T47D (cell line): Measurements from ENCODE around the gene NDUFAF5.
"Not testable (repeated sequence)": the region's sequence is repeated elsewhere in the genome, so short reads cannot be mapped to it uniquely, and the experiment has no call there.

Experiments
- DNase-seq, 2 experiments: peaks; one replicate each; pipeline versions ENCODE4 v3.0.0 to v3.0.0-alpha.2; 2011 to 2012; ENCODE audit warnings: low read depth in 1 of 2, low spot score in 1 of 2
- JUND ChIP-seq: IDR thresholded peaks from 2 replicates; pipeline ENCODE4 v1.6.1; 2012; ENCODE audit warnings: low read depth
- in situ Hi-C: cut with HindIII; loops from 2 replicates; pipeline ENCODE4 v1.10.0; 2016; ENCODE audit warnings: low sequenced_read_pairs, low pct_unique_long_range_greater_than_20kb

Gene NDUFAF5

DNA sequence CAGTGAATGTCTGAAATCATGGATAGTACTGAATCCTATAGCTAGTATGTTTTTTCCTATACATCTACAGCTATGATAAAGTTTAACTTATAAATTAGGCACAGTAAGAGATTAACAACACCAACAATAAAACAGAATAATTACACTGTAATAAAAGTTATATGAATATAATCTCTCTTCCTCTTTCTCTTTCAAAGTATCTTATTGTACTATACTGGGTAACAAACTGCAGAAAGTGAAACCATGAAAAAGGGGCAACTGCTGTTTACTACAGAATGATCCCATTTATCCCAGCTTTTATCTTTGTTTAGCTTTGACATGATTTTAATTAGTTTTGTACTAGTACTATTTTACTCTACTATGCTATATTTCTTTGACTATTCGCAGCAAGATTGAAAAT lies 25.9 kb upstream of the NDUFAF5 start:
- in situ Hi-C loops, result no loop called here
- no peak for TF ChIP-seq JUND
- DNase-seq, result no peak

DNA sequence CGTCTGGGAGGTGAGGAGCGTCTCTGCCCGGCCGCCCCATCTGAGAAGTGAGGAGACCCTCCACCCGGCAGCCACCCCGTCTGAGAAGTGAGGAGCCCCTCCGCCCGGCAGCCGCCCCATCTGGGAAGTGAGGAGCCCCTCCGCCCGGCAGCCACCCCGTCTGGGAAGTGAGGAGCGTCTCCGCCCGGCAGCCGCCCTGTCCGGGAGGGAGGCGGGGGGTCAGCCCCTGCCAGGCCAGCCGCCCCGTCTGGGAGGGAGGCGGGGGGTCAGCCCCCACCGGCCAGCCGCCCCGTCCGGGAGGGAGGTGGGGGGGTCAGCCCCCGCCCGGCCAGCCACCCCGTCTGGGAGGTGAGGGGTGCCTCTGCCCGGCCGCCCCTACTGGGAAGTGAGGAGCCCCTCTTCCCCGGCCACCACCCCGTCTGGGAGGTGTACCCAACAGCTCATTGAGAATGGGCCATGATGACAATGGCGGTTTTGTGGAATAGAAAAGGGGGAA lies 24.3 kb upstream of the NDUFAF5 start:
- DNase-seq, in situ Hi-C loops: not testable (repeated sequence)

DNA sequence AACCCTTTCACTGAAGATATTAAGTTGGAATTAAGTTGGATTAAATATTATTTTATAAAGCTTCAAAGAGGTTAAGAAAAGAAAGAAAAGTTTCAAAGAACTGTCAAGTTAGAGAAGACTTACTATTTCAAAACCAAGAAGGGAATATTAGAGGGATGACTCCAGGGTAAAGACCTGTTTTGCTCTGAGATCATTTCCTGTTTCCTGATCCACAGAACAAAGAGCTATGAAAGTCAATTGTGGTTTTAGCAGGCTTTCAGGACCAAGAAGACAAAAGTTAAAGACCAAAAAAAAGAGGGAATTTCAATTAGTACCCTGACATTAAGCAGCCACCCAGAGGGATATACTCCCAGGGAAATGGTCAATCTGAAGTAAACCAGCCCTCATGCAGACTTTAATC lies 19.5 kb upstream of the NDUFAF5 start:
- no peak for TF ChIP-seq JUND
- DNase-seq, result no peak
- in situ Hi-C loops, result no loop called here

DNA sequence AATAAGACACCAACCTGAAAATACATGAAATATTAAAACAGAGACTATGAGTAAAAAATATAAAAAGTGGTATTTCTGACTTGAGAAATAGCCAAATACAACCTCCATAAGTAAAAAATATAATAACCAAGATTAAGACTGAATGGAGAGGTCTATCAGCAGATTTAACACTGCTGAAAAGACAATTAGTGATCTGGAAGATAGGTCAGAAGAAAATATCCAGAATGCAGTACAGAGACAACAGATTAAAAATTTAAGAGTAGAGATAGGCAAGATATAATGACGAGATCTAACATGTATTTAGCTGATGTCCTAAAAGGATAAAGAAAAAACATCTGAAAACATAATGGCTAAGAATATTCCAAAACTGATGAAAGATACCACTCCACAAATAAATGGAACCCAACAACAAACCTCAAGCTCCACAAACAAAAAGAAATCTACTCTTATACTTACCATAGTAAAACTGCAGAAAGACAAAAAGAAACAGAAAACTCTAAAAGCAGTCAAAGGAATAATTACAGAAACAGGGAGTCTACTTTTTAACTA lies 18.9 kb upstream of the NDUFAF5 start:
- in situ Hi-C loops, result no loop called here
- TF ChIP-seq JUND, result no peak
- no peak for DNase-seq

DNA sequence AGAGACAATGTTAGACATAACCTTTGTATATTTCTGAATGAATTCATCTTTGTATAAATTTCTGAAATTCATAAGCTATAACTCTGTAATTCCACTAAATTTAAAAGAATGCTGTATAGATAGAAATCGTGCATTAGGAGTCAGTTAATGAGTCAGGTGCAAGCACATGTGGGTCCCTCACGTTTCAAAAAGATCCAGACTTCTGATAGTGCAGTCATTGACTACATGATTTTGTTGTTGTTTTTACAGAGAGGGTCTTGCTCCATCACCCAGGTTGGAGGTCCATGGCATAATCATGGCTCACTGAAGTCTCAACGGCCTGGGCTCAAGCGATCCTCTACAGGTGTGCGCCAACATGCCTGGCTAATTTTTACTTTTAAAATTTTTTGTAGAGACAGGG lies 14.7 kb upstream of the NDUFAF5 start:
- DNase-seq, result no peak
- TF ChIP-seq JUND, result no peak
- in situ Hi-C loops, result no loop called here

DNA sequence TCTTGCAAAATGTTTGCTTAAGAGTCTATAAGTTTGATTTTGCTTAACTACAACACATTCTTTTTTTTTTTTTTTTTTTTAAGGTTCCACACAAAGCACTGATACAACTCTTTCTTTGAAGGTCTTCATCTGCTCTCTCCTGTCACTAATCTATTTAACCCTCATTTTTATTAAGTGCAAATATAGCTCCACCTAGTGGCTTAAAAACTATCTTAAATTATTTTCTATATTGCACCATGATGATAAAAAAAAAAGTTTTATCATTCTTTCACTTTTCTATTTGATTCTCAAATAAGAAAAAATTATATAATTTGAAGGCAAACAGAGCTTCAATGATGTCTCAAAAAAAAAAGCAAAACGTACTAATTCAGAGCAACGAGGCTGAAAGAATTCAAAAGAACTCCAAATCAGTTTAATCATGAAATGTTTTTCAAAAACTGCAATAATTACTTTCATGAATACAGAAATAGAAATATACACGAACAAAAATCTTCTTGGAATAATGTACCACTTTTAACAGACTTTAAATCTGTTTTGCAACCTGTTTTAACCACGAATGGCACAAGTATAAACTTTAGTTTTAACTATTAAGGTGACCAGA lies 12.9 kb upstream of the NDUFAF5 start:
- in situ Hi-C loops, result no loop called here
- no peak for TF ChIP-seq JUND
- DNase-seq, result peak in 1 of 2 experiments; percentile 16

DNA sequence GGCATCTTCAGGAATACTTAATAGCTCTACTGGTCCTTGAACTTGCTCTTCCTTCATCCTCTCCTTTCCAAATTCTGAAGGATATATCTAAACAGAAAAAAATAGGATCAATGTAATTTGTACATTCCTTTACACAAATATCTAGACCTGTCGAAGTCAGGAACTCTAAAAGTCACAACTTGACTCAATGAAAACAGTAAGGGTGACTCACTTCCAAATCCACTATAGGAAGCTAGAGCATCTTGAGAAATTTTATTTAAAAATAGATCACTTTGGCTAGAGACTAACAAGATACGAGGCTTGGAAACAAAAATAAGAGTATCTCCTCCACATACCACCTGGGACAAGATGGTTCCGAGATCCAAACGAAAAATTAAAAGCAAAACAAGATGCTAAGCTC lies 12.3 kb upstream of the NDUFAF5 start:
- no peak for TF ChIP-seq JUND
- in situ Hi-C loops, result no loop called here
- no peak for DNase-seq

DNA sequence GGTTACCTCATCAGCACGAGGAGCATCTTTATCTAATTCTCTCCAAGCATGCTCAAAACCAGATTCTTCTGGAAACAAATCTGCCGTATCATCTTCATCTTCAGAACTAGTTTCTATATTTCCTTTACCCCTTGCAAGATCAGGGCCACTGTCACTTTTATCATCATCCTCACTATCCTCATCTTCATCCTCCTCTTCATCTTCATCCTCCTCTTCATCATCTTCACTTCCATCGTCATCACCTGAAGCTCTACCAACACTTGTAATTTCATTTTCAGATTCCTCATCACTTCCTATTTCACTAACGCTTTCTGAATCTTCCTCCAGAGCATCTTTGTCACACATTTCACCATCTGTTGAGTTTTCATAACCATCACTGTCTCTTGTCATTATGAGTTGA lies 9.0 kb upstream of the NDUFAF5 start:
- in situ Hi-C loops, result no loop called here
- no peak for TF ChIP-seq JUND
- no peak for DNase-seq

DNA sequence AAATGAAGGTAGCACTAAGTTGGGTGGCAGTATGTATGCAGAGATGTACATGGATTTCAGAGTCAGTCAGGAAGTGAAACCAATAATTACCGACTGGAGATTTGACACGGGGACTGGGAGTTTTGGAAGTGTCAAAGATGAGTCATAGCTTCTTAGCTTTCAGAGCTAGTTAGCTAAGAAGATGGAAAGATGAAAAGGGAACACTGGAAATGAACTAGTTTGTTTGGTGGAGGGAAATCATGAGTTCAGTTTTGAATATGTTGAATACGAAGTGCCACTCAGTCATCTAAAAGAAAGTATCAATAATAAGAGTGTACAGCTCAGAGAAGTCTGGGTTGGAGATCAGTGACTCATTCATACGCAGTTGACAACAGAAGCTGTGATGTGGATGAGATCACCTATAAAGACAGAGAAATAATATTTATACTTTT lies 7.6 kb upstream of the NDUFAF5 start:
- DNase-seq, result no peak
- no peak for TF ChIP-seq JUND
- in situ Hi-C loops, result no loop called here

DNA sequence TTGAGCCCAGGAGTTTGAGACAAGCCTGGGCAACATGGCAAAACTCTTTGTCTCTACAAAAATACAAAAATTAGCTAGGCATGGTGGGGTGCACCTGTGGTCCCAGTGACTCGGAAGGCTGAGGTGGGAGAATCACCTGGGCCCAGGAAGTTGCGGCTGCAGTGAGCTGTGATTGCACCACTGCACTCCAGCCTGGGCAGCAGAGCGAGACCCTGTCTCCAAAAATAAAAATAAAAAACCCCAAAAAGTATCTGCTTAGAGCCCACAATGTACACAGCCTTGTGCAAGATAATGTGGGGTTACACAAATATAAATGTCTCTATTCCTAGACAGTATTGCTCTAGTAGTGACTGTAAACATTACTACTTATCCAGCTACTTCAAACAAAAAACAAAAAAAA lies 6.0 kb upstream of the NDUFAF5 start:
- in situ Hi-C loops, result no loop called here
- TF ChIP-seq JUND, result no peak
- DNase-seq, result no peak

DNA sequence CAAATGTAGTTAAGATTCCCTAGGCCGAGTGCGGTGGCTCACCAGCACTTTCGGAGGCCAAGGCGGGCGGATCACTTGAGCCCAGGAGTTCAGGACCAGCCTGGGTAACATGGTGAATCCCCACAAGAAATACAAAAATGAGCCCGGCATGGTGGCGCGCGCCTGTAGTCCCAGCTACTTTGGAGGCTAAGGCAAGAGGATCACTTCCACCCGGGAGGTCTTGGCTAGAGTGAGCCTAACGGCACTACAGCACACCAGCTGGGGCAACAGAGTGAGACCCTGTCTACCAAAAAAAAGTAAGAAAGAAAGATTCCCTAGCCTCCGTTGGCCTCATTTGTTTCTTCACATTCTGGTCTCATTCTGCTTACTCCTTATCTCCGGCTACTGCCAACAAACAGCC lies 1.3 kb upstream of the NDUFAF5 start:
- in situ Hi-C loops, result no loop called here
- no peak for DNase-seq
- TF ChIP-seq JUND, result no peak

DNA sequence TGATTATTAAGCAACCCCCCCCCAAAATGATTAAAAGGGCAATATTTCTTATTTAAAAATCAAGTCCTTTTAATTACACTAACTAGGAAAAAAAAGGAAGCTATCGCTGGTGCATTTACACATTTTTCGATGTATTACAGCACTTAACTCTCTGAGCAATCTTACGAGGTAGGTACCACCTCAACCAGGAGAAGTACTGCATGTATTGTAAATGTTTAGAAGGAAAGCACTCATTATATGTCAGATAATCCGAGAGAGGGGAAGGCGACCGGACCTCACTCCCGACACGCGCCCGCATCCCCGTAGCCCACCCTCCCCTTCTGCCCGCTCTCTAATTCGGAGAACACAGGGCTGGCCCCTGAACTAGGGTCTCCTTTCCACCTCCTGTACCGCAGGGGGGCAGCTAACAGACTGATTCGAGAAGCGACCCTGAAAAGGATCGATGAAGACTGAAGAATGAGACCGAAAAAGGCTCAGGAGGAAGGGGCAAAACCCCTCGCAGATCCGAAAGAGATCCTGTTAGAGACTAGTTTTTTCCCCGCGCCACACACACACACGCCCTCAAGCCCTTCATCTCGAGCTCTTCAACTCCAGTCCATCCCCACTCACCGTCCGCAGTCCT lies 446 bp upstream of the NDUFAF5 start:
- in situ Hi-C loops, result no loop called here
- no peak for DNase-seq
- no peak for TF ChIP-seq JUND

DNA sequence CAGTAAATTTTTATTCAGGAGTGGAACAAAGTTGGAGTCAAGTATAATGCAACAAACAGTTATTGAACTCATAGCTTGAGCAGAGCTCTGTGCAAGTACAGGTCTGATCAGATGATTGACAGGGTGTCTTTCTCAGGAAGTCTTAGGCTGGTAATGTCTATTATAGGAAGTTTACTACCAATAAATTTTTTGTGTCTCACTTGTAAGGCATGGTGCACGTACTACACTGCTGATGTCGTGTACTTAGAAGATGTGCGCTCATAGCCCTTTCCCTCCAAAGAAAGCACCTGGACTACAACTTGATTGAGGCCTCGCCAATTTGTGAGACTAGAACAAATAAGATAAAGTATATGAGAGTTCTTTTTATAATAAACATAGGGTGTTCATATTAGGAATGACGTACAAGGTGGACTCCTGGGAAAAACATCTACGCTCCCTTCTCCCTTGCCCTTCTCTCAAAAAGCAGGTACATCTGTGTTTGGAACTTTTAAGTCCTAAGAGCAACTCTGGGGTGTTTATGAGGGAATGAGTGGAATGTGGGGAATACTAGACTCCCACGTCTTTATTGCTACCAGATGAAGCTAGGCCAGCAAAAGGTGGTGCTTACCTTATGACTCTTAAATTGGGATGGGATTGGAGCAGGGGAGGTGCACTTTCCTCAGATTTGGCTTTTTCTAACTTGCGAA lies 1.5 kb downstream of the NDUFAF5 start:
- in situ Hi-C loops, result no loop called here
- no peak for TF ChIP-seq JUND
- no peak for DNase-seq
